OCI-LY1 (cell line): Measurements from ENCODE around the gene TRPM3.

Experiments used
- H2AFZ ChIP-seq: fragments of 200-600 bp; sonication (generic), shearing (Covaris generic); 2 replicates; pipeline ENCODE4 v1.6.0; 2014; ENCODE audit warnings: antibody characterized with exemption, mild to moderate bottlenecking, low read length
- H3F3A ChIP-seq: fragments of 200-600 bp; sonication (generic), shearing (Covaris generic); 2 replicates; pipeline ENCODE4 v1.6.0; 2014; ENCODE audit warnings: mild to moderate bottlenecking, antibody characterized with exemption, low read length, moderate library complexity; ENCODE audit not compliant: insufficient read depth
- H3K27ac ChIP-seq: fragments of 200-600 bp; sonication (generic); 2 replicates; pipeline ENCODE4 v1.5.1; 2014; ENCODE audit warnings: low read length, mixed run types, mild to moderate bottlenecking, low read depth; ENCODE audit not compliant: poor library complexity, severe bottlenecking
- H3K27me3 ChIP-seq: fragments of 200-600 bp; sonication (generic); 2 replicates; pipeline ENCODE4 v1.6.0; 2014; ENCODE audit warnings: antibody characterized with exemption, mild to moderate bottlenecking, low read length, moderate library complexity; ENCODE audit not compliant: insufficient read depth
- H3K36me3 ChIP-seq: fragments of 200-600 bp; sonication (generic); 2 replicates; pipeline ENCODE4 v1.6.1; 2014; ENCODE audit warnings: mild to moderate bottlenecking, antibody characterized with exemption, low read length, moderate library complexity, mixed read lengths; ENCODE audit not compliant: insufficient read depth
- H3K4me1 ChIP-seq: fragments of 200-600 bp; sonication (generic); 2 replicates; pipeline ENCODE4 v1.5.1; 2014; ENCODE audit warnings: mild to moderate bottlenecking, low read length, moderate library complexity; ENCODE audit not compliant: insufficient read depth, severe bottlenecking
- H3K4me2 ChIP-seq: fragments of 200-600 bp; sonication (generic), shearing (Covaris generic); 2 replicates; pipeline ENCODE4 v1.6.1; 2014; ENCODE audit warnings: low read length
- H3K4me3 ChIP-seq: fragments of 200-600 bp; sonication (generic); 2 replicates; pipeline ENCODE4 v1.5.1; 2014; ENCODE audit warnings: low read length, low read depth, mild to moderate bottlenecking, mixed read lengths; ENCODE audit not compliant: poor library complexity, severe bottlenecking
- H3K79me2 ChIP-seq: fragments of 200-600 bp; shearing (Covaris generic); 2 replicates; pipeline ENCODE4 v1.6.1; 2016; ENCODE audit warnings: mixed run types, low read length, mixed read lengths; ENCODE audit not compliant: insufficient read depth
- H3K9ac ChIP-seq: fragments of 200-600 bp; sonication (generic), shearing (Covaris generic); 2 replicates; pipeline ENCODE4 v1.6.1; 2014; ENCODE audit warnings: mild to moderate bottlenecking, low read length, mixed read lengths
- H3K9me2 ChIP-seq: fragments of 200-600 bp; sonication (generic), shearing (Covaris generic); 2 replicates; pipeline ENCODE4 v1.6.1; 2014; ENCODE audit warnings: low read depth, mild to moderate bottlenecking, low read length, mixed read lengths
- H3K9me3 ChIP-seq: fragments of 200-600 bp; shearing (Covaris generic); 2 replicates; pipeline ENCODE4 v1.6.1; 2014; ENCODE audit warnings: low read length, mixed read lengths
- H4K20me1 ChIP-seq: fragments of 200-600 bp; sonication (generic), shearing (Covaris generic); 2 replicates; pipeline ENCODE4 v1.6.0; 2016; ENCODE audit warnings: mild to moderate bottlenecking, low read length; ENCODE audit not compliant: insufficient read depth
- EZH2 ChIP-seq: fragments of 200-600 bp; sonication (generic), shearing (Covaris generic); IDR thresholded peaks from 2 replicates; pipeline ENCODE4 v1.8.0; 2017; ENCODE audit warnings: borderline replicate concordance, mixed run types, mild to moderate bottlenecking, antibody characterized with exemption, low read length, moderate library complexity, mixed read lengths
- TF ChIP-seq, protein P1 (sequence below): fragments of 200-600 bp; sonication (generic), shearing (Covaris generic); IDR thresholded peaks from 2 replicates; pipeline ENCODE4 v1.5.1; 2017; ENCODE audit warnings: mild to moderate bottlenecking, antibody characterized with exemption, low read length, moderate library complexity, mixed read lengths

Gene TRPM3

DNA sequence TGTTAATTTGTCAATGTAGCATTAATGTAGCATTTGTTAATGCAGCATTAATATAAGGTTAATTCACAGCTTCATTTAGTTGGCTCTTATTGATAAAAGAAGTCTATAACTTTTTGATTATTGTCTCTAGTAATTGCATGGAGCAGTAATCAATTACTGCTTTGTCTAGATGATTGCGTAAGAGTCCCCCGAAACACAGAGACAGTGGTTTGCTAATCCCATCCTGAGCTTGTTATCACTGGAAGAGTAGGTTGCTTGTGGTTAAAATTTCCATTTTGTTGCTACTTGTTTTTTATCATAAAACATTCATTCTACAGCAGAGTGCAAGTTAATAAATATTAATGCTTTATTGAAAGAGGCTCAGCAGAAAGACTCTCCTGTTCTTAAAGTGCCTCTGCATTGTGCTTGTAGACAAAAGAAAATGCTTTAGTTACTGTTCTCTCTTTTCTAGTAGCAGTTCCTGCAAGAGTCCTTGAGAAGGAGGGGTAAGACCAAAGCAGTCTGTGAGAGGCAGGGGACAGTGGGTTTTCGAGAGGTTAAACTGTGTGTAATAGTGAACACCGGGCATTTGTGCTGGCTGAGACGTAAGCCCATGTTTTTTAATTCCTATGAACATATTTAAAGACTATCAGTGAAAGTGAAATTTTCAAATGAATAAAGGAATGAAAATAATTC lies 291.7 kb downstream of the TRPM3 start:
- H3K9me3 ChIP-seq, result no peaks in the 10 kb centered on the region
- no peaks in the 10 kb centered on the region for H3K79me2 ChIP-seq
- H3K9me2 ChIP-seq, result no peaks in the 10 kb centered on the region
- no peak overlapping the region for H3K27ac ChIP-seq
- H3K4me2 ChIP-seq, result no peak overlapping the region
- no peaks in the 10 kb centered on the region for H3K36me3 ChIP-seq
- no peaks in the 10 kb centered on the region for H4K20me1 ChIP-seq
- H3K4me3 ChIP-seq, result no peak overlapping the region
- no peaks in the 10 kb centered on the region for H3F3A ChIP-seq
- no peak overlapping the region for H3K9ac ChIP-seq
- H3K27me3 ChIP-seq, result no peaks in the 10 kb centered on the region
- TF ChIP-seq, protein P1, sequence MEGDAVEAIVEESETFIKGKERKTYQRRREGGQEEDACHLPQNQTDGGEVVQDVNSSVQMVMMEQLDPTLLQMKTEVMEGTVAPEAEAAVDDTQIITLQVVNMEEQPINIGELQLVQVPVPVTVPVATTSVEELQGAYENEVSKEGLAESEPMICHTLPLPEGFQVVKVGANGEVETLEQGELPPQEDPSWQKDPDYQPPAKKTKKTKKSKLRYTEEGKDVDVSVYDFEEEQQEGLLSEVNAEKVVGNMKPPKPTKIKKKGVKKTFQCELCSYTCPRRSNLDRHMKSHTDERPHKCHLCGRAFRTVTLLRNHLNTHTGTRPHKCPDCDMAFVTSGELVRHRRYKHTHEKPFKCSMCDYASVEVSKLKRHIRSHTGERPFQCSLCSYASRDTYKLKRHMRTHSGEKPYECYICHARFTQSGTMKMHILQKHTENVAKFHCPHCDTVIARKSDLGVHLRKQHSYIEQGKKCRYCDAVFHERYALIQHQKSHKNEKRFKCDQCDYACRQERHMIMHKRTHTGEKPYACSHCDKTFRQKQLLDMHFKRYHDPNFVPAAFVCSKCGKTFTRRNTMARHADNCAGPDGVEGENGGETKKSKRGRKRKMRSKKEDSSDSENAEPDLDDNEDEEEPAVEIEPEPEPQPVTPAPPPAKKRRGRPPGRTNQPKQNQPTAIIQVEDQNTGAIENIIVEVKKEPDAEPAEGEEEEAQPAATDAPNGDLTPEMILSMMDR, result no peak
- no peak for TF ChIP-seq EZH2
- H3K4me1 ChIP-seq, result no peaks in the 10 kb centered on the region
- no peak overlapping the region for H2AFZ ChIP-seq

DNA sequence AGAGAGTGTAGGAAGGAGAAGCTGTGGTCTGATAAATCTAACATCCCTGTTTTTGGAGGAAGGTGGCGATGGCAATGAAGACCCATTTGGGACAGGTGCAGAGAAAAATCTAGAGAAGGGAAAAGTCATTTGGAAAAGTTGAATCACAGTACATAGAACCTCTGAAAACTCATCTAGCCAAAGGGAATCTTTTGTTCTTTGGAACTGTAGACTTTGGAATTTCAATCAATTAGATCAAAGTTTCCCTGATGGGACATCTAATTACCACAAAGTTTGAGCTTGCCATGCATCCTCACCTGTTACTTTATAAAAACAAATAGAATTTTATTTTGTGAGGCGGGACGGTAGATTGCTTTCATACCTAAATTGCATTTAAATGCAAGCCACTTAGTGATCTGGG lies 294.9 kb downstream of the TRPM3 start:
- H2AFZ ChIP-seq, result no peak overlapping the region
- H3K4me1 ChIP-seq, result no peaks in the 10 kb centered on the region
- no peak for TF ChIP-seq EZH2
- TF ChIP-seq, protein P1, result no peak
- no peaks in the 10 kb centered on the region for H3F3A ChIP-seq
- no peaks in the 10 kb centered on the region for H3K9me3 ChIP-seq
- H3K79me2 ChIP-seq, result no peaks in the 10 kb centered on the region
- H3K36me3 ChIP-seq, result no peaks in the 10 kb centered on the region
- no peak overlapping the region for H3K27ac ChIP-seq
- no peaks in the 10 kb centered on the region for H3K9me2 ChIP-seq
- no peak overlapping the region for H3K9ac ChIP-seq
- H3K27me3 ChIP-seq, result 0 out of 2 replicates have a peak, but pooled peaks cover 4% of the 10 kb centered on the region
- H3K4me2 ChIP-seq, result no peak overlapping the region
- H3K4me3 ChIP-seq, result no peak overlapping the region
- H4K20me1 ChIP-seq, result no peaks in the 10 kb centered on the region

DNA sequence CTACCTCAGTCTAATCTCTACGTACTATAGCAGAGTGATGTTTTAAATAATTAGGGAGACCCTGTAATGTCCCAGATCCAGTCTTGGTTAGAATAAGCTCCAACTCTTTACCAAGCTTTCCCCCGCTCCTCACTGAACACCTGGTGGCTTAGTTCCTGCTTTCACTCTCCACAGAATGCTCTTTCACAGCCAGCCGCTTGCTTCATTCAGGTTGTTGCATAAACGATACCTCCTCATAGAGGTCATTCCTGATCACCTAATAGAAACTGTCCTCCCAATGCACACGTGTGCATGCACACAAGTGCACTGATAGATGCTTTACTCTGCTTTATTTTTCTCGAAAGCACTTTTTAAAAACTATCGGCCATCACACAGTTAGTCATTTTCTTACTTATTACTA lies 298.1 kb downstream of the TRPM3 start:
- H4K20me1 ChIP-seq, result no peaks in the 10 kb centered on the region
- no peaks in the 10 kb centered on the region for H3K4me1 ChIP-seq
- H3K9me3 ChIP-seq, result no peaks in the 10 kb centered on the region
- H2AFZ ChIP-seq, result no peak overlapping the region
- H3K79me2 ChIP-seq, result no peaks in the 10 kb centered on the region
- TF ChIP-seq, protein P1, result no peak
- no peak for TF ChIP-seq EZH2
- no peaks in the 10 kb centered on the region for H3F3A ChIP-seq
- H3K27ac ChIP-seq, result no peak overlapping the region
- H3K9me2 ChIP-seq, result no peaks in the 10 kb centered on the region
- no peak overlapping the region for H3K4me2 ChIP-seq
- no peak overlapping the region for H3K4me3 ChIP-seq
- H3K36me3 ChIP-seq, result no peaks in the 10 kb centered on the region
- H3K27me3 ChIP-seq, result 0 out of 2 replicates have a peak, but pooled peaks cover 4% of the 10 kb centered on the region
- no peak overlapping the region for H3K9ac ChIP-seq
